ENCODE results near the gene DEAF1. TPM values are rescaled to one million over a fixed set of nuclear protein-coding genes. Genes with fewer than 3 reads are reported as not detected.
A peak's percentile ranks its signal among the peaks of the same experiment; 100 is the strongest.

DEAF1 gene
- total and polyA plus RNA-seq, 7 donors: 12.5 to 30.0 (median 18.1) TPM

GRCh38 chr11:706957-707816 is 12.2 kb upstream of the DEAF1 start:
- 44 to 59% (median 54%) methylated on average over 16 to 30 of the region's 30 CpGs for WGBS, 3 donors
- Histone ChIP-seq H3K36me3 (ENCODE audit: insufficient read depth in 1 of 2, low read depth in 1 of 2) (peaks cover 0 to 6% of the 10 kb centered on the region in 2 donors), H3K27me3 (ENCODE audit: insufficient read depth in 3 of 3, low read length in 2 of 3) (peaks cover 0 to 47% (median 20%) of the 10 kb centered on the region in 3 donors), H3K9me3 (no peaks in the 10 kb centered on the region), H3K27ac (no peak overlapping the region), H3K4me3 (peak overlapping the region; percentile 43), H3K4me1 (peaks cover 10% of the 10 kb centered on the region)
- no peak for TF ChIP-seq CTCF (IDR thresholded peaks at IDR 0.05)
- intact Hi-C loops (cut with DNase I): no loop called here
- ATAC-seq: peak; percentile 9 to 30 (median 14)
- DNase-seq: peak in 1 of 2 donors; percentile 29

GRCh38 chr11:706439-706956 is 11.5 kb upstream of the DEAF1 start:
- 6 to 12% (median 9%) methylated on average over 19 to 22 of the region's 22 CpGs for WGBS, 3 donors
- peak overlapping the region; percentile 43 for H3K4me3 ChIP-seq
- intact Hi-C loops (cut with DNase I): no loop called here
- no peaks in the 10 kb centered on the region for H3K9me3 ChIP-seq
- DNase-seq: peak in 1 of 2 donors; percentile 63
- peak; percentile 67 to 80 (median 78) for ATAC-seq
- TF ChIP-seq CTCF (IDR thresholded peaks at IDR 0.05): no peak
- H3K36me3 ChIP-seq (ENCODE audit: insufficient read depth in 1 of 2, low read depth in 1 of 2): peaks cover 0 to 13% of the 10 kb centered on the region in 2 donors
- H3K27ac ChIP-seq: no peak overlapping the region
- H3K4me1 ChIP-seq: peaks cover 10% of the 10 kb centered on the region
- H3K27me3 ChIP-seq (ENCODE audit: insufficient read depth in 3 of 3, low read length in 2 of 3): peaks cover 0 to 47% (median 20%) of the 10 kb centered on the region in 3 donors

DNA sequence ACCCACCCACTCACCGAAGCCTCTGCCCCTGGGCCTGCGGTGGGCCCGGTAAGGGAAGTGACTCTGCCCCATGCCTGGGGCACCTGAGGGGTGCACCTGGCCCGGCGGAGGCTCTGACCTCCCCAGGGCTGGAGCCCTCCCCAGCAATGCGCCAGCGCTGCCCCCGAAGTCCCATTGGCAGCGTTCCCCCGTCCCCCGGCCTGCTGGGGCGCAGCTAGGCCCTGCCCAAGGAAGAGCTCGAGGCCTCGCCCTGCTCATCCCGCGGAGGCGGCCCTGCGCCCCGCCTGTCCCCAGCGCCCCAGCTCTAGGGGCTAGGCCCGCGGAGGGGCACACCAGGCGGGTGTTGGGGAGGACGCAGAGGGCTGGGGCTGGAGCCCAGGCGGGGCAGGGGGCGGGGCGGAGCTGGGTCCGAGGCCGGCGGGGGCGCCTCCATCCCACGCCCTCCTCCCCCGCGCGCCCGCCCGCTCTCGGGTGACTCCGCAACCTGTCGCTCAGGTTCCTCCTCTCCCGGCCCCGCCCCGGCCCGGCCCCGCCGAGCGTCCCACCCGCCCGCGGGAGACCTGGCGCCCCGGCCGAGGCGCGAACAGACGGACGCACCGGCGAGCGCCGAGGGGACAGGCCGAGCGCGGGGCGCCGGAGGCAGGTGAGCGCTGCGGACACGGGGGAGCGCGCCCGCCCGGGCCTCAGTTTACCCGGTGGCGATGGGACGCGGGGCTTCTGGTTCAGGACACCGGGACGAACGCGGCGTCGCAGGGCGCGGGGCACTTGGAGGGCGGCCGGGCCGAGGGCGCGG is 10.8 kb upstream of the DEAF1 start, which contains the start of gene EPS8L2:
TSS of gene EPS8L2 (plus strand) at position 586 of the 793 bp plus-strand sequence. CDS start 3,177 bp downstream, outside the sequence.
- intact Hi-C loops (cut with DNase I): no loop called here
- DNase-seq: peak in 1 of 2 donors; percentile 34
- no peaks in the 10 kb centered on the region for H3K9me3 ChIP-seq
- TF ChIP-seq CTCF (IDR thresholded peaks at IDR 0.05): no peak
- no peak within 1 kb of the TSS for H3K27ac ChIP-seq
- peak in 1 of 4 donors; percentile 3 for ATAC-seq
- H3K27me3 ChIP-seq (ENCODE audit: insufficient read depth in 3 of 3, low read length in 2 of 3): peaks cover 0 to 47% (median 20%) of the 10 kb centered on the region in 3 donors
- H3K4me3 ChIP-seq: peak within 1 kb of the TSS; percentile 43
- H3K4me1 ChIP-seq: peaks cover 10% of the 10 kb centered on the region
- 12 to 28% (median 19%) methylated on average over 30 to 90 of the region's 90 CpGs for WGBS, 3 donors
- H3K36me3 ChIP-seq (ENCODE audit: insufficient read depth in 1 of 2, low read depth in 1 of 2): peaks cover 0 to 15% of the 10 kb centered on the region in 2 donors

- no peak for TF ChIP-seq CTCF (IDR thresholded peaks at IDR 0.05)
- peak in 3 of 4 donors; percentile 9 to 16 (median 14) for ATAC-seq
- peaks cover 10% of the 10 kb centered on the region for H3K4me1 ChIP-seq
- intact Hi-C loops (cut with DNase I): no loop called here
- H3K36me3 ChIP-seq (ENCODE audit: insufficient read depth in 1 of 2, low read depth in 1 of 2): peaks cover 0 to 19% of the 10 kb centered on the region in 2 donors
- no peak for DNase-seq
- peaks cover 0 to 43% (median 19%) of the 10 kb centered on the region in 3 donors for H3K27me3 ChIP-seq (ENCODE audit: insufficient read depth in 3 of 3, low read length in 2 of 3)
- H3K4me3 ChIP-seq: peak overlapping the region; percentile 43
- WGBS, 3 donors: 63 to 67% (median 66%) methylated on average over 26 to 27 of the region's 27 CpGs
- H3K27ac ChIP-seq: no peak overlapping the region
- H3K9me3 ChIP-seq: no peaks in the 10 kb centered on the region
Observed at GRCh38 chr11:704781-705645, 10.0 kb upstream of the DEAF1 start.
